Nephron progenitor cell (in vitro differentiated cells): ENCODE data around the gene ITPK1.

Experiments
- DNase-seq: peaks from one replicate; pipeline ENCODE4 v3.0.0; 2021
- H3K27ac Mint-ChIP-seq: 2 replicates; pipeline ENCODE4 v1.8.0; 2021; ENCODE audit warnings: mild to moderate bottlenecking, moderate library complexity, mixed read lengths
- H3K27me3 Mint-ChIP-seq: 2 replicates; pipeline ENCODE4 v1.8.0; 2021; ENCODE audit warnings: mild to moderate bottlenecking, low read depth, mixed read lengths; ENCODE audit not compliant: poor library complexity
- H3K36me3 Mint-ChIP-seq: 2 replicates; pipeline ENCODE4 v1.8.0; 2021; ENCODE audit warnings: low read depth, mixed read lengths
- H3K4me1 Mint-ChIP-seq: 2 replicates; pipeline ENCODE4 v1.8.0; 2021; ENCODE audit warnings: mixed read lengths
- H3K4me3 Mint-ChIP-seq: 2 replicates; pipeline ENCODE4 v1.8.0; 2021; ENCODE audit warnings: mild to moderate bottlenecking, moderate library complexity, mixed read lengths
- H3K9me3 Mint-ChIP-seq: 2 replicates; pipeline ENCODE4 v1.8.0; 2021; ENCODE audit warnings: mild to moderate bottlenecking, moderate library complexity, mixed read lengths
- CTCF ChIP-seq: fragments of 200-600 bp; sonication (generic); IDR thresholded peaks from 2 replicates; pipeline ENCODE4 v1.5.0; 2021; ENCODE audit warnings: antibody characterized with exemption

Gene ITPK1

DNA sequence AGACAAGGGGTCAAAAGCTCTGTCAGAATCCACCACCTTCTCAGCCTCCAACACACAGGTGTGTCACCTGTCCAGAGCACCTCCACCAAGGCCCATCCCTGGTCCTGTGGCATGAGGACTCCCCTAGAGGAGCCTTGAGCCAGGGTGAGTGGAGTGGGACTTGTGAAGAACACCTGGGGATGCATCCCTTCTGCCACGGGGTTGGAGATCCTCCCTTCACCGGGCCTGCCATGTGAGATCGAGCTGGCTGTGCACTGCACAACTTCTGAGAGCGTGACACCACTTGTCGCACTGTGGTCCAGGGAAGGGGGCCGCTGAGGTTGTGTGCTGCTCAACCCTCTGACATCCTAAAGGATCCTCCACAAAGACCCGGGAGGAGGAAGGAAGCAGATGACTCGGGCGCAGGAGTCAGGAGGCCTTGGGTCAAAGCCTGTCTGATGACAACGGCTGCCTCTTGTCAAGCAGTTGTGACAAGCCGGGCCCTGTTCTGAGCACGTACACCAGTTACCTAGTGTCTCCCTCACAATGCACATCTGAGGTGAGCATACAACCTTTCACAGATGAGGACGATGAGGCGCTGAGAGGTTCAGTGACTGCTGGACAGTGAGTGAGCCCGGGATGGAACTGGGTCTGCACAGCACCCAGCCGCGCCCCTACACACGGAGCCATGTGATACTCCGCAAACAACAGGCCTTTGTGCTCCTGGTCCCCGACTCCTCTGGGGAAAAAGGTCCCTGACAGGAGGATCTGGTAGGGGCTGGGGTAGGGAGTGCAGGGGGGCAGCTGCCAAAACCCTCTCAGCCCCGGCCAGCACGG is 157.1 kb downstream of the ITPK1 start:
- Mint-ChIP-seq H3K27ac (no peak overlapping the region), H3K4me1 (peaks cover 44% of the 10 kb centered on the region), H3K36me3 (peaks cover 3% of the 10 kb centered on the region), H3K27me3 (peaks cover 6% of the 10 kb centered on the region), H3K4me3 (no peak overlapping the region), H3K9me3 (no peaks in the 10 kb centered on the region)
- TF ChIP-seq CTCF = no peak
- DNase-seq = no peak

- Mint-ChIP-seq H3K9me3 (no peaks in the 10 kb centered on the region), H3K4me1 (peaks cover 33% of the 10 kb centered on the region), H3K36me3 (peaks cover under 1% of the 10 kb centered on the region), H3K27ac (no peak overlapping the region), H3K4me3 (no peak overlapping the region), H3K27me3 (peaks cover 3% of the 10 kb centered on the region)
- no peak for TF ChIP-seq CTCF
- DNase-seq = no peak
These were observed 158.8 kb downstream of the ITPK1 start for GRCh38 chr14:92956961-92957360.

- no peak for TF ChIP-seq CTCF
- Mint-ChIP-seq H3K36me3 (no peaks in the 10 kb centered on the region), H3K27ac (no peak overlapping the region), H3K27me3 (peaks cover 3% of the 10 kb centered on the region), H3K9me3 (no peaks in the 10 kb centered on the region), H3K4me1 (peaks cover 27% of the 10 kb centered on the region), H3K4me3 (no peak overlapping the region)
- DNase-seq = no peak
These were observed 160.3 kb downstream of the ITPK1 start for GRCh38 chr14:92955381-92955780.

GRCh38 chr14:92954933-92955332 is 160.8 kb downstream of the ITPK1 start:
- no peak for TF ChIP-seq CTCF
- H3K27me3 Mint-ChIP-seq = peaks cover 3% of the 10 kb centered on the region

DNA sequence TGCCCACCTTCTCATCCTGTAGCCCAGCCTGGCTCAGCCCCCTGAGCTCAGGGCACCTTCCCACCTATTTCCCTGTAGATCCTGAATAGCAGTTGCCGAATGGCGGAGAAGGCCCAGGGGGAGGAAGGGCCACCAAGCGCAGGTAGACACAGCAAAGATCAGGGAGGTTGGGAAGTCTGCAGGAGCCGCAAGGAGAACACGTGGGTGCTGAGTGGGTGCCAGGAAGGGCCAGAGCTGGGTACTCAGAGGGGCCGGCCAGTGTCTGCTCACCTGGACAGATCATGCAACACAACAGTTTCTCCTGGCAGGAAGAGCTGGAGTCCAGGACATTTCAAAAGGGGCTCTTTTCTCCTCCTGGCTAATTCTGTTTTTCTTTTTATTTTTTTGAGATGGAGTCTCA is 162.2 kb downstream of the ITPK1 start:
- DNase-seq = no peak
- Mint-ChIP-seq H3K4me1 (peaks cover 8% of the 10 kb centered on the region), H3K27me3 (peaks cover 3% of the 10 kb centered on the region), H3K9me3 (no peaks in the 10 kb centered on the region), H3K4me3 (no peak overlapping the region), H3K36me3 (no peaks in the 10 kb centered on the region), H3K27ac (no peak overlapping the region)
- no peak for TF ChIP-seq CTCF

More at GRCh38 chr14:92954933-92955332, 160.8 kb downstream of the ITPK1 start:
- Mint-ChIP-seq H3K9me3 (no peaks in the 10 kb centered on the region), H3K27ac (no peak overlapping the region), H3K4me1 (peaks cover 22% of the 10 kb centered on the region), H3K36me3 (no peaks in the 10 kb centered on the region), H3K4me3 (no peak overlapping the region)
- DNase-seq = no peak
